Measurements from ENCODE around the gene NXPE4. TPM values are rescaled to one million over a fixed set of nuclear protein-coding genes. Genes with fewer than 3 reads are reported as not detected.
"Not testable (repeated sequence)": the region's sequence is repeated elsewhere in the genome, so short reads cannot be mapped to it uniquely, and the experiment has no call there.

Gene NXPE4
- total RNA-seq, 4 donors from 2014 or later, result 0.29 TPM; not detected in 3

DNA sequence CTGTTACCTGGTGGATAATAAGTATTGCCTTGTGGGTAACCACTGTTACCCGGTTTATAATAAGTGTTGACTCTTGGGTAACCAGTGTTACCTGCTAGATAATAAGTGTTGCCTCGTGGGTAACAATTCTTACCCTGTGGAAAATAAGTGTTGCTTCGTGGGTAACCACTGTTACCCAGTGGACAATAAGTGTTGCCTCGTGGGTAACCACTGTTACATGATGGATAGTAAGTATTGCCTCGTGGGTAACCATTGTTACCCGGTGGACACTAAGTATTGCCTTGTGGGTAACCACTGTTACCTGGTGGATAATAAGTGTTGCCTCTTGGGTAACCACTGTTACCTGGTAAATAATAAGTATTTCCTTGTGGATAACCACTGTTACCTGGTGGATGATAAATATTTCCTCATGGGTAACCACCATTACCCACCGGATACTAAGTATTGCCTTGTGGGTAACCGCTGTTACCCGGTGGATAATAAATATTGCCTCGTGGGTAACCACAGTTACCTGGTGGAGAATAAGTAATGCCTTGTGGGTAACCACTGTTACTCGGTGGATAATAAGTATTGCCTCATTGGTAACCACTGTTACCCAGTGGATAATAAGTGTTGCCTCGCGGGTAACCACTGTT, 8.7 kb upstream of the NXPE4 start:
- no peaks in the 10 kb centered on the region for H3K4me1 ChIP-seq
- H3K36me3 ChIP-seq, result no peaks in the 10 kb centered on the region
- intact Hi-C loops (cut with DNase I; ENCODE audit: low total_unique reads), result no loop called here
- no peak overlapping the region for H3K27ac ChIP-seq
- no peak for DNase-seq
- TF ChIP-seq POLR2A (IDR thresholded peaks at IDR 0.05), result no peak
- no peak for TF ChIP-seq CTCF (IDR thresholded peaks at IDR 0.05)
- no peaks in the 10 kb centered on the region for H3K27me3 ChIP-seq
- no peaks in the 10 kb centered on the region for H3K9me3 ChIP-seq
- H3K4me3 ChIP-seq, result no peak overlapping the region

GRCh38 chr11:114603151-114603550, 7.6 kb upstream of the NXPE4 start:
- H3K4me1 ChIP-seq; DNase-seq; H3K27me3 ChIP-seq; H3K27ac ChIP-seq; H3K9me3 ChIP-seq; H3K4me3 ChIP-seq; intact Hi-C loops (cut with DNase I; ENCODE audit: low total_unique reads); H3K36me3 ChIP-seq: not testable (repeated sequence)

- no peaks in the 10 kb centered on the region for H3K27me3 ChIP-seq
- TF ChIP-seq CTCF (IDR thresholded peaks at IDR 0.05) (no peak), POLR2A (IDR thresholded peaks at IDR 0.05) (no peak)
- intact Hi-C loops (cut with DNase I; ENCODE audit: low total_unique reads), result no loop called here
- no peak overlapping the region for H3K27ac ChIP-seq
- DNase-seq, result no peak
- no peaks in the 10 kb centered on the region for H3K9me3 ChIP-seq
- H3K36me3 ChIP-seq, result no peaks in the 10 kb centered on the region
- no peaks in the 10 kb centered on the region for H3K4me1 ChIP-seq
- H3K4me3 ChIP-seq, result no peak overlapping the region
Measured at GRCh38 chr11:114598461-114598860, 2.9 kb upstream of the NXPE4 start.

GRCh38 chr11:114596175-114596919, 761 bp upstream of the NXPE4 start:
- H3K4me3 ChIP-seq, result no peak overlapping the region
- H3K36me3 ChIP-seq, result no peaks in the 10 kb centered on the region
- no peaks in the 10 kb centered on the region for H3K9me3 ChIP-seq
- intact Hi-C loops (cut with DNase I; ENCODE audit: low total_unique reads), result no loop called here
- TF ChIP-seq POLR2A (IDR thresholded peaks at IDR 0.05) (no peak), CTCF (IDR thresholded peaks at IDR 0.05) (no peak)
- no peaks in the 10 kb centered on the region for H3K27me3 ChIP-seq
- no peaks in the 10 kb centered on the region for H3K4me1 ChIP-seq
- no peak overlapping the region for H3K27ac ChIP-seq
- DNase-seq, result no peak

DNA sequence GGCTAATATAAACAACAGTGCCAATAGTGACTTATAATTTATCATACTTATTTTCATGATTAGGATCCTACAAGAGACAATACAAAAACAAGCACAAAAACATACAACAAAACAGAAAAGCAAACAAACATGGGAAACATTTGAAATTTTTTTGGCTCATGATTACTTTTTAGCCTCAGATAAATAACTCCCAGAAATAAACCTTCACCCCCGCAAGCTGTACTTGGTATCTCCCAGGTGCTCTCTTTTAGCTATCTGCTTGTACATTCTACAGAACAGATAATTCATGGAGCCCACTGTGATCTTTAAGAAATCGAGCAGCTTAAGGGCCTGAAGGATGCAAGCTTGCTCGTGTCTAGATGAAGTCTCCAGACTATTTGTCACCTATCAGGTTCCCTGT, 883 bp downstream of the NXPE4 start:
- Histone ChIP-seq H3K4me1 (no peaks in the 10 kb centered on the region), H3K27ac (no peak overlapping the region), H3K9me3 (no peaks in the 10 kb centered on the region), H3K27me3 (no peaks in the 10 kb centered on the region), H3K4me3 (no peak overlapping the region), H3K36me3 (no peaks in the 10 kb centered on the region)
- intact Hi-C loops (cut with DNase I; ENCODE audit: low total_unique reads), result no loop called here
- no peak for DNase-seq
- no peak for TF ChIP-seq POLR2A (IDR thresholded peaks at IDR 0.05)
- no peak for TF ChIP-seq CTCF (IDR thresholded peaks at IDR 0.05)
